HepG2 (cell line): ENCODE measurements around the gene WDR41. TPM values are rescaled to one million over a fixed set of nuclear protein-coding genes. Genes with fewer than 3 reads are reported as not detected.

Experiments used
- ATAC-seq: fragments of 200-7000 bp; cut with Tn5 transposase; 3 replicates; pipeline ENCODE4 v1.9.1; 2020; ENCODE audit warnings: mild to moderate bottlenecking, moderate library complexity
- BruUV-seq: library from RNA; stranded (reverse); fragments of 400-500 nt; replicated peaks from 2 replicates; lab custom pipeline; 2021; lab: Mats Ljungman, UMichigan
- CTCF ChIA-PET: fragments of 300-600 bp; formaldehyde crosslinking; extraction: SDS; loops from one replicate; lab custom pipeline; 2021; ENCODE audit warnings: low total read pairs, inconsistent platforms, low intra/inter-chr PET ratio; lab: Yijun Ruan, JAX
- POLR2A ChIA-PET: fragments of 350-600 bp; sonication (Branson Sonifier 250); formaldehyde crosslinking; loops from one replicate; lab custom pipeline; 2020; ENCODE audit warnings: antibody characterized with exemption, inconsistent platforms; lab: Yijun Ruan, JAX
- DNase-seq: peaks from one replicate; pipeline ENCODE4 v3.0.0-alpha.2; 2015; ENCODE audit warnings: low spot score
- FAIRE-seq: peaks from 3 replicates; lab custom pipeline; 2011; peaks lifted over from hg19 to GRCh38; lab: Jason Lieb, UNC
- H2AFZ ChIP-seq: one replicate; pipeline ENCODE4 v1.6.1; 2011; ENCODE audit warnings: low read length, inconsistent platforms
- H3K27ac ChIP-seq: fragments of 300-600 bp; 3 replicates; pipeline ENCODE4 v1.8.0; 2011; ENCODE audit warnings: mixed run types, mild to moderate bottlenecking, mixed read lengths, low read length, inconsistent platforms; ENCODE audit not compliant: insufficient read depth; ENCODE audit errors: extremely low read length
- H3K27me3 ChIP-seq, 2 experiments: fragments of 200-600 bp in 1 of 2; 2 replicates in 1 of 2; 3 replicates in 1 of 2; pipeline versions ENCODE4 v1.6.0 to v1.8.0; 2011; ENCODE audit warnings: low read length in 2 of 2, mild to moderate bottlenecking in 2 of 2, moderate library complexity in 2 of 2, inconsistent platforms in 1 of 2; ENCODE audit not compliant: insufficient read depth in 2 of 2, control insufficient read depth in 1 of 2
- H3K36me3 ChIP-seq, 2 experiments: fragments of 200-600 bp in 1 of 2; replicated peaks in 1 of 2; 2 replicates in 1 of 2; 3 replicates in 1 of 2; pipeline versions ENCODE4 v1.5.1 to v1.8.0; 2011; ENCODE audit warnings: low read length in 2 of 2, inconsistent platforms in 1 of 2; ENCODE audit not compliant: insufficient read depth in 2 of 2, control insufficient read depth in 1 of 2
- H3K4me1 ChIP-seq: 2 replicates; pipeline ENCODE4 v1.5.1; 2012; ENCODE audit warnings: low read length, inconsistent platforms; ENCODE audit not compliant: insufficient read depth
- H3K4me2 ChIP-seq: 2 replicates; pipeline ENCODE4 v1.6.0; 2011; ENCODE audit warnings: low read depth, low read length, inconsistent platforms
- H3K4me3 ChIP-seq, 3 experiments: fragments of 200-600 bp in 1 of 3; sonication (generic), shearing (Covaris generic) in 1 of 3; replicated peaks in 1 of 3; 2 replicates each; pipeline ENCODE4 v1.5.1; 2011 to 2016; ENCODE audit warnings: low read length in 3 of 3, inconsistent platforms in 2 of 3, low read depth in 2 of 3, mild to moderate bottlenecking in 2 of 3, control low read depth in 1 of 3, mixed read lengths in 1 of 3; ENCODE audit not compliant: insufficient read depth in 1 of 3
- H3K79me2 ChIP-seq: one replicate; pipeline ENCODE4 v1.6.1; 2011; ENCODE audit warnings: low read length, inconsistent platforms; ENCODE audit not compliant: insufficient read depth
- H3K9ac ChIP-seq: 2 replicates; pipeline ENCODE4 v1.6.0; 2011; ENCODE audit warnings: mild to moderate bottlenecking, low read depth, low read length, inconsistent platforms; ENCODE audit not compliant: insufficient read depth
- H3K9me3 ChIP-seq: 2 replicates; pipeline ENCODE4 v1.5.1; 2012; ENCODE audit warnings: mild to moderate bottlenecking, low read length
- H4K20me1 ChIP-seq: 2 replicates; pipeline ENCODE4 v1.6.0; 2011; ENCODE audit warnings: inconsistent platforms, mild to moderate bottlenecking, low read length, moderate library complexity; ENCODE audit not compliant: insufficient read depth
- ATF3 ChIP-seq: sonication (generic); formaldehyde crosslinking; IDR thresholded peaks from 2 replicates; pipeline ENCODE4 v1.4.0; 2020; ENCODE audit warnings: missing genetic modification reagents
- MLX ChIP-seq: IDR thresholded peaks from 2 replicates; pipeline ENCODE4 v1.6.1; 2016
- ZFY ChIP-seq: sonication (generic); formaldehyde crosslinking; IDR thresholded peaks from 2 replicates; pipeline ENCODE4 v1.4.0; 2020; ENCODE audit warnings: missing genetic modification reagents
- ZMYM2 ChIP-seq: sonication (generic); formaldehyde crosslinking; IDR thresholded peaks from 2 replicates; pipeline ENCODE4 v1.8.0; 2022; ENCODE audit warnings: mild to moderate bottlenecking, missing genetic modification reagents
- ZNF280B ChIP-seq: sonication (generic); formaldehyde crosslinking; IDR thresholded peaks from 2 replicates; pipeline ENCODE4 v1.5.0; 2020; ENCODE audit warnings: missing genetic modification reagents, mild to moderate bottlenecking, borderline replicate concordance
- ZNF7 ChIP-seq: IDR thresholded peaks from 2 replicates; pipeline ENCODE4 v1.6.1; 2016; ENCODE audit warnings: missing biosample characterization, missing genetic modification reagents
- ZNF709 ChIP-seq: sonication (generic); formaldehyde crosslinking; IDR thresholded peaks from 2 replicates; pipeline ENCODE4 v1.5.0; 2020; ENCODE audit warnings: mild to moderate bottlenecking, missing genetic modification reagents
- ZNF724P ChIP-seq: sonication (generic); formaldehyde crosslinking; IDR thresholded peaks from 2 replicates; pipeline ENCODE4 v1.8.0; 2022; ENCODE audit warnings: missing genetic modification reagents, borderline replicate concordance
- whole genome bisulfite sequencing: methylation state at CpG from one replicate; pipeline ENCODE4 v1.1.6; 2017; ENCODE audit warnings: low lambda C conversion rate; 5-methylcytosine and 5-hydroxymethylcytosine counted together
- in situ Hi-C: cut with HindIII; loops from 2 replicates; pipeline ENCODE4 v1.10.0; 2017; ENCODE audit warnings: low pct_unique_long_range_greater_than_20kb; ENCODE audit not compliant: extremely low pct_ligation_motif_present
- intact Hi-C: fragments of 100-400 bp; cut with micrococcal nuclease; formaldehyde crosslinking; loops from one replicate; pipeline ENCODE4 v1.10.0; 2022; ENCODE audit not compliant: unreplicated experiment
- polyA plus RNA-seq, 8 experiments: library from polyadenylated mRNA; depleted of rRNA in 3 of 8; stranded (reverse) in 7 of 8; unstranded in 1 of 8; fragments of >200 nt; fragmentation: Illumina TruSeq in 4 of 8; extraction: Trizol in 4 of 8; gene quantifications; 2 replicates each; pipeline versions ENCODE4 v1.2.1 to v1.2.3, GENCODE V29; 2011 to 2016; ENCODE audit warnings: low read depth in 4 of 8, missing spikeins in 1 of 8, mixed read lengths in 1 of 8; ENCODE audit not compliant: insufficient read depth in 1 of 8
- total RNA-seq, 5 experiments: library from RNA; depleted of rRNA; stranded (reverse); fragments of >200 nt; fragmentation: Illumina TruSeq; extraction: Trizol; gene quantifications; 2 replicates each; pipeline ENCODE4 v1.2.3, GENCODE V29; 2016; ENCODE audit warnings: low read depth in 1 of 5

Gene WDR41
- total and polyA plus RNA-seq, 2 of the 13 experiments (the other 11 are each of a cell fraction or from before 2014, with no cell fraction given): 18.9 to 39.3 TPM

GRCh38 chr5:77424921-77425320 lies 67.2 kb downstream of the WDR41 start:
- H3K9me3 ChIP-seq: no peaks in the 10 kb centered on the region
- ATAC-seq: no peak
- no peak overlapping the region for H2AFZ ChIP-seq
- H3K36me3 ChIP-seq: no peaks in the 10 kb centered on the region
- H3K4me1 ChIP-seq: peaks cover 18% of the 10 kb centered on the region
- no peaks in the 10 kb centered on the region for H3K27me3 ChIP-seq
- BruUV-seq: no TSS peak
- no peak overlapping the region for H3K9ac ChIP-seq
- no peak for DNase-seq
- FAIRE-seq: no peak
- H3K4me3 ChIP-seq: no peak overlapping the region
- H4K20me1 ChIP-seq: no peaks in the 10 kb centered on the region
- H3K4me2 ChIP-seq: no peak overlapping the region
- TF ChIP-seq MLX (no peak), ZNF724P (no peak), ZNF709 (no peak), ZNF7 (CRISPR knock-in tag) (no peak), ZMYM2 (CRISPR knock-in tag) (no peak), ZFY (CRISPR knock-in tag) (no peak), ATF3 (CRISPR knock-in tag) (no peak)
- no peaks in the 10 kb centered on the region for H3K79me2 ChIP-seq
- no peak overlapping the region for H3K27ac ChIP-seq
- in situ Hi-C loops (no loop called here), intact Hi-C loops (no loop called here)
- ChIA-PET POLR2A (no interaction called here), CTCF (no interaction called here)
- WGBS: 95% methylated on average over 2 of the region's 2 CpGs

GRCh38 chr5:77423022-77423750 lies 68.9 kb downstream of the WDR41 start:
- Histone ChIP-seq H3K27ac (no peak overlapping the region), H3K4me2 (no peak overlapping the region), H3K9me3 (no peaks in the 10 kb centered on the region), H2AFZ (no peak overlapping the region)
- ATAC-seq: no peak
- TF ChIP-seq ATF3 (CRISPR knock-in tag) (no peak), ZNF280B (CRISPR knock-in tag) (no peak)
- TF ChIP-seq, all 625 proteins: peak for 0
- no peaks in the 10 kb centered on the region for H3K79me2 ChIP-seq
- 90% methylated on average over 2 of the region's 2 CpGs for WGBS
- H3K36me3 ChIP-seq: no peaks in the 10 kb centered on the region
- H3K9ac ChIP-seq: no peak overlapping the region
- H3K27me3 ChIP-seq: no peaks in the 10 kb centered on the region
- BruUV-seq: no TSS peak
- intact Hi-C loops: no loop called here
- in situ Hi-C loops: no loop called here
- no peak for FAIRE-seq
- H3K4me3 ChIP-seq: no peak overlapping the region
- no peak for DNase-seq
- CTCF ChIA-PET: no interaction called here
- peaks cover 27% of the 10 kb centered on the region for H3K4me1 ChIP-seq
- POLR2A ChIA-PET: no interaction called here
- no peaks in the 10 kb centered on the region for H4K20me1 ChIP-seq
